Stimulated activated CD8-positive, alpha-beta memory T cell treated with anti-CD3 and anti-CD28 coated beads, Interleukin-12 subunit alpha, Interleukin-12 subunit beta, amount 100 ng/mL, for 24 hours (primary cell): ENCODE results near the gene GOLGA3.
"Not testable (repeated sequence)": the region's sequence is repeated elsewhere in the genome, so short reads cannot be mapped to it uniquely, and the experiment has no call there.

ENCODE experiments used
- DNase-seq: peaks from one replicate; pipeline ENCODE4 v3.0.0-alpha.2; 2020; ENCODE audit errors: extremely low read depth

Gene GOLGA3

GRCh38 chr12:132812631-132813305 is 15.9 kb downstream of the GOLGA3 start:
- no peak for DNase-seq

GRCh38 chr12:132809391-132809790 is 19.3 kb downstream of the GOLGA3 start:
- not testable (repeated sequence) for DNase-seq

- DNase-seq = no peak
Measured at GRCh38 chr12:132807295-132808092, 21.2 kb downstream of the GOLGA3 start.

- DNase-seq = no peak
Measured at GRCh38 chr12:132806857-132807256, 21.8 kb downstream of the GOLGA3 start.

- no peak for DNase-seq
Measured at GRCh38 chr12:132804426-132804861, 24.2 kb downstream of the GOLGA3 start.

- DNase-seq = no peak
Measured at GRCh38 chr12:132803888-132804287, 24.8 kb downstream of the GOLGA3 start.

- no peak for DNase-seq
Measured at GRCh38 chr12:132803125-132803524, 25.5 kb downstream of the GOLGA3 start.

GRCh38 chr12:132801741-132802140 is 26.9 kb downstream of the GOLGA3 start:
- no peak for DNase-seq

GRCh38 chr12:132798836-132799235 is 29.8 kb downstream of the GOLGA3 start:
- DNase-seq = no peak

- no peak for DNase-seq
Measured at GRCh38 chr12:132797820-132798570, 30.7 kb downstream of the GOLGA3 start.

GRCh38 chr12:132795847-132796246 is 32.8 kb downstream of the GOLGA3 start:
- no peak for DNase-seq

- DNase-seq = not testable (repeated sequence)
Measured at GRCh38 chr12:132791940-132792339, 36.7 kb downstream of the GOLGA3 start.

- DNase-seq = no peak
Measured at GRCh38 chr12:132789099-132789471, 39.6 kb downstream of the GOLGA3 start.

- DNase-seq = no peak
Measured at GRCh38 chr12:132788375-132789098, 40.1 kb downstream of the GOLGA3 start.

GRCh38 chr12:132787877-132788276 is 40.8 kb downstream of the GOLGA3 start:
- no peak for DNase-seq

GRCh38 chr12:132786192-132786591 is 42.5 kb downstream of the GOLGA3 start:
- DNase-seq = no peak

- no peak for DNase-seq
Measured at GRCh38 chr12:132784580-132784979, 44.1 kb downstream of the GOLGA3 start.

- DNase-seq = no peak
Measured at GRCh38 chr12:132783917-132784531, 44.6 kb downstream of the GOLGA3 start.

- DNase-seq = no peak
Measured at GRCh38 chr12:132781938-132782337, 46.7 kb downstream of the GOLGA3 start.

GRCh38 chr12:132779781-132780353 is 48.8 kb downstream of the GOLGA3 start:
- no peak for DNase-seq

GRCh38 chr12:132777614-132778013 is 51.1 kb downstream of the GOLGA3 start:
- DNase-seq = no peak
